HG03432 (cell line): ENCODE data around the gene PGBD5.
A peak's percentile ranks its signal among the peaks of the same experiment; 100 is the strongest.

Source experiments
- ATAC-seq: cut with Tn5 transposase; IDR thresholded peaks from one replicate; pipeline ENCODE4 v1.9.1; 2021; ENCODE audit warnings: mild to moderate bottlenecking, moderate library complexity; ENCODE audit not compliant: unreplicated experiment

Gene PGBD5

GRCh38 chr1:230308039-230308438, 118.1 kb downstream of the PGBD5 start:
- no peak for ATAC-seq

- no peak for ATAC-seq
Measured at GRCh38 chr1:230307213-230307612, 118.9 kb downstream of the PGBD5 start.

GRCh38 chr1:230306169-230306568, 120.0 kb downstream of the PGBD5 start:
- peak; percentile 62 for ATAC-seq

GRCh38 chr1:230303822-230304221, 122.3 kb downstream of the PGBD5 start:
- ATAC-seq = no peak

GRCh38 chr1:230303069-230303468, 123.1 kb downstream of the PGBD5 start:
- ATAC-seq = no peak

- ATAC-seq = no peak
Measured at GRCh38 chr1:230301822-230302221, 124.3 kb downstream of the PGBD5 start.

- ATAC-seq = no peak
Measured at GRCh38 chr1:230301322-230301721, 124.8 kb downstream of the PGBD5 start.

GRCh38 chr1:230300322-230301301, 125.5 kb downstream of the PGBD5 start:
- ATAC-seq = no peak

- no peak for ATAC-seq
Measured at GRCh38 chr1:230299191-230300006, 126.7 kb downstream of the PGBD5 start.

GRCh38 chr1:230295367-230295766, 130.8 kb downstream of the PGBD5 start:
- no peak for ATAC-seq

- ATAC-seq = no peak
Measured at GRCh38 chr1:230293390-230293700, 132.8 kb downstream of the PGBD5 start.

GRCh38 chr1:230292689-230293389, 133.3 kb downstream of the PGBD5 start:
- no peak for ATAC-seq

- ATAC-seq = no peak
Measured at GRCh38 chr1:230291731-230292620, 134.2 kb downstream of the PGBD5 start.

- no peak for ATAC-seq
Measured at GRCh38 chr1:230289350-230289644, 136.8 kb downstream of the PGBD5 start.

GRCh38 chr1:230288641-230289349, 137.3 kb downstream of the PGBD5 start:
- ATAC-seq = no peak

GRCh38 chr1:230287674-230288315, 138.3 kb downstream of the PGBD5 start:
- ATAC-seq = no peak

GRCh38 chr1:230286890-230287269, 139.3 kb downstream of the PGBD5 start:
- ATAC-seq = no peak

- ATAC-seq = no peak
Measured at GRCh38 chr1:230286166-230286889, 139.8 kb downstream of the PGBD5 start.

GRCh38 chr1:230285351-230285750, 140.8 kb downstream of the PGBD5 start:
- no peak for ATAC-seq
